PC-9 (cell line): ENCODE measurements around the gene PHC2.

Experiments
- EZH2 ChIP-seq: fragments of 200-600 bp; sonication (generic); IDR thresholded peaks from 2 replicates; pipeline ENCODE4 v1.8.0; 2017; ENCODE audit warnings: antibody characterized with exemption, low read depth
- TF ChIP-seq, protein P1 (sequence below): fragments of 200-600 bp; sonication (generic); conservative IDR thresholded peaks from 2 replicates; pipeline ENCODE4 v1.6.1; 2017; ENCODE audit warnings: mixed run types, antibody characterized with exemption, mild to moderate bottlenecking, moderate library complexity

DNA sequence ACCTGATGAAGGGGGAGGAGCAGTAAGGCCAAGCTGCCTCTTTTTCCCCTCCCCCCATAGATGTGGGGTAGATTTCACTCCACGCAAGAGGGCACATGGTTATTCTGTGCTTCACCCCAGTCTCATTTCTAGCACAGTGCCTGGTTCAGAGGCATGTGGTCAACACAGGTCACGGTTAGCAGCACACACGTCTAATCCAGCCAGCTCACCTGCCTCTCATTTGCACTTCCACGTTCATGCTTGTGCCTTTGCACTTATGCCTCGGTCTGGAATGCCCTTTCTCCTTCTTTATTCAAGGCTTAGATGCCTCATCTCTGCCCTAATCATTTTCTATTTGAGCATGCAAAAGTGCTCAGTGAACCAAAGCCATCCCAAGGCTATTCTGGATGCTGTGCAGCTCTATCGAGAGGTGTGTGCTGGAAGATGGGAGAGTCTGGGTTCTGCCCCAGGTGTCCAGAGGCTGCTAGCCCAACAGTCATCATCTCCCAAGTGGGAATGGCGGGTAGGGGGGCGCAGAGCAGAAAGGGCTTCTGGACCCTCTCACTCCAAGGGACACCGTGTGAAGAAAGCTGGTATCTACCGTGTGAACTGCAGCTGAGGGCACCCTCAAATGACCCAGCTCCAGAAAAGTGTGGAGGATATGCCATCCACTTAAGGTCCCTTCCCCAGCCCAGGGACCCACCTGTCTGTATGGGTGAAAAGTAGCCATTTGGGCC is 107.9 kb downstream of the PHC2 start:
- no peak for TF ChIP-seq EZH2
- TF ChIP-seq, protein P1, sequence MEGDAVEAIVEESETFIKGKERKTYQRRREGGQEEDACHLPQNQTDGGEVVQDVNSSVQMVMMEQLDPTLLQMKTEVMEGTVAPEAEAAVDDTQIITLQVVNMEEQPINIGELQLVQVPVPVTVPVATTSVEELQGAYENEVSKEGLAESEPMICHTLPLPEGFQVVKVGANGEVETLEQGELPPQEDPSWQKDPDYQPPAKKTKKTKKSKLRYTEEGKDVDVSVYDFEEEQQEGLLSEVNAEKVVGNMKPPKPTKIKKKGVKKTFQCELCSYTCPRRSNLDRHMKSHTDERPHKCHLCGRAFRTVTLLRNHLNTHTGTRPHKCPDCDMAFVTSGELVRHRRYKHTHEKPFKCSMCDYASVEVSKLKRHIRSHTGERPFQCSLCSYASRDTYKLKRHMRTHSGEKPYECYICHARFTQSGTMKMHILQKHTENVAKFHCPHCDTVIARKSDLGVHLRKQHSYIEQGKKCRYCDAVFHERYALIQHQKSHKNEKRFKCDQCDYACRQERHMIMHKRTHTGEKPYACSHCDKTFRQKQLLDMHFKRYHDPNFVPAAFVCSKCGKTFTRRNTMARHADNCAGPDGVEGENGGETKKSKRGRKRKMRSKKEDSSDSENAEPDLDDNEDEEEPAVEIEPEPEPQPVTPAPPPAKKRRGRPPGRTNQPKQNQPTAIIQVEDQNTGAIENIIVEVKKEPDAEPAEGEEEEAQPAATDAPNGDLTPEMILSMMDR: no peak
